PC-3 (cell line): Measurements from ENCODE around the gene ZNF345. TPM values are rescaled to one million over a fixed set of nuclear protein-coding genes. Genes with fewer than 3 reads are reported as not detected.

Experiments used
- ATAC-seq: fragments of 200-7000 bp; cut with Tn5 transposase; 2 replicates; pipeline ENCODE4 v1.9.1; 2020; ENCODE audit warnings: mild to moderate bottlenecking, moderate library complexity
- BruUV-seq: library from RNA; stranded (reverse); fragments of 400-500 nt; replicated peaks from 2 replicates; lab custom pipeline; 2021; lab: Mats Ljungman, UMichigan
- CTCF ChIA-PET: fragments of 300-600 bp; sonication (Branson Sonifier 250); formaldehyde crosslinking; loops from one replicate; lab custom pipeline; 2022; ENCODE audit warnings: antibody characterized with exemption; lab: Charles Lee
- POLR2A ChIA-PET: fragments of 300-600 bp; sonication (Branson Sonifier 250); formaldehyde crosslinking; loops from one replicate; lab custom pipeline; 2022; ENCODE audit warnings: antibody characterized with exemption; ENCODE audit not compliant: unreplicated experiment; lab: Charles Lee
- DNase-seq: peaks from one replicate; pipeline ENCODE4 v3.0.0-alpha.2; 2015
- H2AFZ ChIP-seq: fragments of 300-600 bp; sonication (generic); 2 replicates; pipeline ENCODE4 v1.6.0; 2016; ENCODE audit warnings: antibody characterized with exemption, low read length
- H3F3A ChIP-seq: fragments of 300-600 bp; sonication (generic); one replicate; pipeline ENCODE4 v1.6.0; 2017; ENCODE audit warnings: antibody characterized with exemption, low read length, control low read depth, mild to moderate bottlenecking; ENCODE audit not compliant: unreplicated experiment
- H3K27ac ChIP-seq: fragments of 300-600 bp; sonication (generic); 2 replicates; pipeline ENCODE4 v1.5.1; 2016; ENCODE audit warnings: mild to moderate bottlenecking, low read length
- H3K27me3 ChIP-seq: fragments of 300-600 bp; sonication (generic); 2 replicates; pipeline ENCODE4 v1.6.1; 2016; ENCODE audit warnings: low read length, mixed read lengths
- H3K36me3 ChIP-seq: fragments of 300-600 bp; sonication (generic); 2 replicates; pipeline ENCODE4 v1.6.1; 2016; ENCODE audit warnings: low read depth, mixed run types, low read length, mixed read lengths
- H3K4me1 ChIP-seq: fragments of 300-600 bp; sonication (generic); 2 replicates; pipeline ENCODE4 v1.5.1; 2016; ENCODE audit warnings: low read length; ENCODE audit not compliant: insufficient read depth
- H3K4me2 ChIP-seq: fragments of 300-600 bp; sonication (generic); 2 replicates; pipeline ENCODE4 v1.6.0; 2016; ENCODE audit warnings: low read length
- H3K4me3 ChIP-seq: fragments of 300-600 bp; sonication (generic); 2 replicates; pipeline ENCODE4 v1.5.1; 2016; ENCODE audit warnings: mild to moderate bottlenecking, low read length, mixed read lengths
- H3K79me2 ChIP-seq: fragments of 300-600 bp; sonication (generic); 2 replicates; pipeline ENCODE4 v1.6.1; 2017; ENCODE audit warnings: low read length, mixed read lengths
- H3K9ac ChIP-seq: fragments of 300-600 bp; sonication (generic); 2 replicates; pipeline ENCODE4 v1.6.0; 2016; ENCODE audit warnings: mild to moderate bottlenecking, low read length
- H3K9me2 ChIP-seq: fragments of 300-600 bp; sonication (generic); replicated peaks from 2 replicates; pipeline ENCODE4 v1.6.1; 2016; ENCODE audit warnings: mixed run types, low read length, mixed read lengths
- H3K9me3 ChIP-seq: fragments of 300-600 bp; sonication (generic); 2 replicates; pipeline ENCODE4 v1.6.1; 2016; ENCODE audit warnings: low read length, mixed read lengths
- H4K20me1 ChIP-seq: fragments of 300-600 bp; sonication (generic); 2 replicates; pipeline ENCODE4 v1.6.1; 2016; ENCODE audit warnings: low read length, mixed read lengths
- EZH2 ChIP-seq: fragments of 300-600 bp; sonication (generic); IDR thresholded peaks from one replicate; pipeline ENCODE4 v1.6.1; 2017; ENCODE audit warnings: antibody characterized with exemption, mild to moderate bottlenecking, low read length; ENCODE audit not compliant: unreplicated experiment
- EZH2phosphoT487 ChIP-seq: fragments of 300-600 bp; sonication (generic); IDR thresholded peaks from 2 replicates; pipeline ENCODE4 v1.6.1; 2018; ENCODE audit warnings: mild to moderate bottlenecking, antibody characterized with exemption, low read length, borderline replicate concordance
- intact Hi-C: fragments of 100-400 bp; cut with micrococcal nuclease; formaldehyde crosslinking; loops from 2 replicates; pipeline ENCODE4 v1.9.0; 2023
- total RNA-seq: library from RNA; depleted of rRNA; stranded (reverse); fragments of >200 nt; gene quantifications from 2 replicates; pipeline ENCODE4 v1.2.3, GENCODE V29; 2014; rRNA removed
- TF ChIP-seq, protein P1 (sequence below): fragments of 300-600 bp; sonication (generic); conservative IDR thresholded peaks from 2 replicates; pipeline ENCODE4 v1.5.1; 2017; ENCODE audit warnings: antibody characterized with exemption, low read depth, mild to moderate bottlenecking, low read length

ZNF345 gene
- total RNA-seq, 1 experiment from 2014 or later = 0.66 TPM

DNA sequence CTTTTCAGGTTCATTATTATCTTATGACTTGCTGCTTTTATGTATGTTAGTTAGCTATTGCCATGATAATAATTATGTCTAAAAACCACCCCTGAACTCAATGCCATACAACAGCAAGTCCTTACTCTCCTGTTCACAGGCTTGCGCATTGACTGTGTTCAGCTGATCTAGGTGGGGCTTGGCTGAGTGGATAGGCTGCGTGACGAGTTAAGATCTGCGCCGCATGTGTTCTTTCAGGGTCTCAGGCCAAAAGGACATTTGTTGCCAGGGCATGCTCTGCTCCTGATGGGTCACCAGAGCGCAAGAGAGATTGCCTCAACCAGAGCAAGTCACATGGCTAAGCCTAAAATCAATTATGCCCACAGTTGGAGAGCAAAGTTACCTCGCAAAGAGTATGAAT is 66.3 kb downstream of the ZNF345 start:
- ATAC-seq (no peak), DNase-seq (no peak)
- H3K79me2 ChIP-seq = no peaks in the 10 kb centered on the region
- no peaks in the 10 kb centered on the region for H3K36me3 ChIP-seq
- H3K4me3 ChIP-seq = no peak overlapping the region
- H3K4me1 ChIP-seq = no peaks in the 10 kb centered on the region
- ChIA-PET CTCF (no interaction called here), POLR2A (no interaction called here)
- no peaks in the 10 kb centered on the region for H3F3A ChIP-seq
- no TSS peak for BruUV-seq
- H3K27me3 ChIP-seq = no peaks in the 10 kb centered on the region
- 0 out of 2 replicates have a peak, but pooled peaks cover 7% of the 10 kb centered on the region for H3K9me3 ChIP-seq
- no peak overlapping the region for H2AFZ ChIP-seq
- no peak overlapping the region for H3K9ac ChIP-seq
- no peak overlapping the region for H3K4me2 ChIP-seq
- H4K20me1 ChIP-seq = no peaks in the 10 kb centered on the region
- TF ChIP-seq EZH2 = no peak
- TF ChIP-seq EZH2phosphoT487 = no peak
- TF ChIP-seq, protein P1, sequence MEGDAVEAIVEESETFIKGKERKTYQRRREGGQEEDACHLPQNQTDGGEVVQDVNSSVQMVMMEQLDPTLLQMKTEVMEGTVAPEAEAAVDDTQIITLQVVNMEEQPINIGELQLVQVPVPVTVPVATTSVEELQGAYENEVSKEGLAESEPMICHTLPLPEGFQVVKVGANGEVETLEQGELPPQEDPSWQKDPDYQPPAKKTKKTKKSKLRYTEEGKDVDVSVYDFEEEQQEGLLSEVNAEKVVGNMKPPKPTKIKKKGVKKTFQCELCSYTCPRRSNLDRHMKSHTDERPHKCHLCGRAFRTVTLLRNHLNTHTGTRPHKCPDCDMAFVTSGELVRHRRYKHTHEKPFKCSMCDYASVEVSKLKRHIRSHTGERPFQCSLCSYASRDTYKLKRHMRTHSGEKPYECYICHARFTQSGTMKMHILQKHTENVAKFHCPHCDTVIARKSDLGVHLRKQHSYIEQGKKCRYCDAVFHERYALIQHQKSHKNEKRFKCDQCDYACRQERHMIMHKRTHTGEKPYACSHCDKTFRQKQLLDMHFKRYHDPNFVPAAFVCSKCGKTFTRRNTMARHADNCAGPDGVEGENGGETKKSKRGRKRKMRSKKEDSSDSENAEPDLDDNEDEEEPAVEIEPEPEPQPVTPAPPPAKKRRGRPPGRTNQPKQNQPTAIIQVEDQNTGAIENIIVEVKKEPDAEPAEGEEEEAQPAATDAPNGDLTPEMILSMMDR = no peak
- H3K27ac ChIP-seq = no peak overlapping the region
- H3K9me2 ChIP-seq = no peaks in the 10 kb centered on the region
- intact Hi-C loops = no loop called here

DNA sequence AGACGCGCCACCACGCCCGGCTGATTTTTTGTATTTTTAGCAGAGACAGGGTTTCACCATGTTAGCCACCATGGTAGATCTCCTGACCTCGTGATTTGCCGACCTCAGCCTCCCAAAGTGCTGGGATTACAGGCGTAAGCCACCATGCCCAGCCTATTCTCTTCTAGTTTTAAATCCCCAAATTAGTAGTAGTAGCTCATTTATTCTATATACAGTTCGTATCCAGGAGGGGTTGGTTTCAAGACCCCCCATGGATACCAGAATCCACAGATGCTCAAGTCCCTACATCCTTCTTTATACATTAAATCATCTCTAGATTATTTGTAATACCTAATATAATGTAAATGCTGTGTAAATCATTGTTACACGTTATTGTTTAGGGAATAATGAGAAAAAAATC is 67.4 kb downstream of the ZNF345 start:
- no peak overlapping the region for H3K27ac ChIP-seq
- no peaks in the 10 kb centered on the region for H3K4me1 ChIP-seq
- ChIA-PET CTCF (no interaction called here), POLR2A (no interaction called here)
- H3K27me3 ChIP-seq = no peaks in the 10 kb centered on the region
- no peak overlapping the region for H3K9ac ChIP-seq
- H3K79me2 ChIP-seq = no peaks in the 10 kb centered on the region
- TF ChIP-seq EZH2 (no peak), EZH2phosphoT487 (no peak)
- TF ChIP-seq, protein P1 = no peak
- no peak for DNase-seq
- no peak overlapping the region for H3K4me3 ChIP-seq
- BruUV-seq = no TSS peak
- H3K4me2 ChIP-seq = no peak overlapping the region
- H3F3A ChIP-seq = no peaks in the 10 kb centered on the region
- ATAC-seq = no peak
- H3K9me2 ChIP-seq = no peaks in the 10 kb centered on the region
- no peaks in the 10 kb centered on the region for H4K20me1 ChIP-seq
- H2AFZ ChIP-seq = no peak overlapping the region
- H3K9me3 ChIP-seq = 0 out of 2 replicates have a peak, but pooled peaks cover 5% of the 10 kb centered on the region
- H3K36me3 ChIP-seq = no peaks in the 10 kb centered on the region
- intact Hi-C loops = no loop called here

Other genes with a start within 250 kb of the ZNF345 start
- gene ZNF382, start 245.6 kb upstream of the ZNF345 start, total RNA-seq = 0.75 and 0.91 TPM in 2 replicates
- gene ZNF461, start 184.0 kb upstream of the ZNF345 start, total RNA-seq = 2.5 and 3.9 TPM in 2 replicates
- gene ZNF567, start 163.3 kb upstream of the ZNF345 start, total RNA-seq = 3.5 and 6.5 TPM in 2 replicates
- gene ZNF850, start 78.1 kb upstream of the ZNF345 start, total RNA-seq = 0.86 and 1.2 TPM in 2 replicates
- 0.63 and 1.2 TPM in 2 replicates for gene ZNF790, start 12.5 kb upstream of the ZNF345 start, total RNA-seq
- gene ZNF829, start 65.4 kb downstream of the ZNF345 start, total RNA-seq = not detected in 2 replicates
- not detected in 2 replicates for gene ZNF568, start 65.5 kb downstream of the ZNF345 start, total RNA-seq
- gene ZNF420, start 227.6 kb downstream of the ZNF345 start, total RNA-seq = 2.3 and 3.8 TPM in 2 replicates